ENCODE measurements around the gene CYSRT1.

Gene CYSRT1

DNA sequence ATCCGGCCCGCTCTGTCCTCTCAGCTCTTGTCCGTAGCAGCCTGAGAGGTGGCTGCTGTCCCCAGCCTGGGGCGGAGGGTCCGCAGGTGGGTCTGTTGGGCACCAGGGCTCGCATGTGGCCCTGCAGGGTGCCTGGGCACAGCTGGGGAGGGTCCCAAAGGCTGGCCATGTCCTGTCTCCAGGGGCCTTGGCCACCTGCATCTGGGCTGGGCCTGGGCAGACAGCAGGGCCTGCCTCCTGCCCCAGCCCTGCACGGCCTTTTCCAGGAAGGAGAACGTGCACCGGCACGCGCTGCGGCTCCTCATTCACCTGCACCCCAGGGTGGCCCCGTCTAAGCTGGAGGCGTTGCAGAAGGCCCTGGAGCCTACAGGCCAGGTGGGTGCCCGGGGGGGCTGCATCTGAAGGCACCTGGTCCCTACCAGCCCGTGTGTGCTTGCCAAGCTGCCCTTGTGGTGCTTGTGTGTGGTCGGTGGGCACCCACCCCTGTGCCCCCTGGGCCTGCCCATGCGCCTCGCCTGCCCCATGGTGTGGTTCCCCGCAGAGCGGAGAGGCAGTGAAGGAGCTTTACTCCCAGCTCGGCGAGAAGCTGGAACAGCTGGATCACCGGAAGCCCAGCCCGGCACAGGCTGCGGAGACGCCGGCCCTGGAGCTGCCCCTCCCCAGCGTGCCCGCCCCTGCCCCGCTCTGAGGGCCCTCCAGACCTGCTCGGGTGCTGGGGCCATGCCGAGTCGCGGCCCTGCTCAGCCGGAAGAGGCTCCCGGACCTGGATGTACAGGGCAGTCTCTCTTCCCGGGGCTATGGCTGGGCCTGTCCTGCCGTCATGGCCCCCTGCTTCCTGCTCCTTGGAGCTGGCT, 47.5 kb downstream of the CYSRT1 start:
- DNase-seq (ENCODE audit: low spot score), result no peak

DNA sequence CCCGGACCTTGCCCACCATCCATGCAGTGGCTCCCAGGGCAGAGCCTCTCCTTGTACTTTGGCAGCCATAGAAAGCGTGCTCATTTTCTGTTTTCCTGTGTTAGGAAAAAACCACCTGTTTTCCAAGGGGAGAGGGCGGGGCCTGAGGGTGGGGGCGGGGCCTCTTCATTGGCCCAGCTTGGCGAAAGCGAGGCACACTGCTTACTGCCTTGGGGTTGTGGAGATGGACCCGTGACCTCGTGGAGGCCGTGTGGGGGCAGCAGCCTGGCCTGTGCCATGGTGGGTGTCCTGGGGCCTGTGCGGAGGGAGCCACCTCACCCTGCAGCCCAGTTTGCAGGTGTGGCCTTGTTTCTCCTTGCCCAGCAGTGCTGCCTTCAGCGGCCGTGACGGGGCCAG, 48.1 kb downstream of the CYSRT1 start:
- DNase-seq (ENCODE audit: low spot score), result no peak

DNA sequence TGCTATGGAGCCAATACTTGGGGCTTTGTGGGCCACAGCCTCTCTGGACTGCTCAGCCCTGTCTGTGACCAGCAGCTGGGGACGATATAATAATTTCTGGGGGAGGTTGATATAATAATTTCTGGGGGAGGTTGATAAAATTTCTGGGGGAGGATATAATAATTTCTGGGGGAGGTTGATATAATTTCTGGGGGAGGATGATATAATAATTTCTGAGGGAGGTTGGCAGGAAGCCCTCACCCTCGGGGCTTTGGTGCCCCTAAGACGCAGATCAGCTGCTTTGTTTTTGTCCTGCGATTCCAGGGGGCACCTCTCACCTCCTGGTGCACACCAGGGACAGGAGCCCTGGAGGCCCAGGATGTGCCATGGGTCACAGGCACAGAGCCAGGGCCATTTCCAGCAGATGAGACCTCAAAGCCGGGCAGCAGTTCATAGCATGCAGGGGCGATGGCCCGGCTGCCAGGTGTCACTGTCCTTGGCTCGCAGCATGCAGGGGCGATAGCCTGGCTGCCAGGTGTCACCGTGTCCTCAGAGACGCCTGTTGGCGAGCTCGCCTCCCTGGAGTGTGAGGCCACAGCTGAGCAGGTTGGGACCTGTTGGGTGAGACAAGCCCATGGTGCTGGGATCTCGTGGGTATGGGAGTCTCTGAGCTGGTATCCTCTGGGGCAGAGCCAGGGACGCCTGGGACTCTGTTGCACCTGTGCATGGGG, 48.8 kb downstream of the CYSRT1 start:
- no peak for DNase-seq (ENCODE audit: low spot score)

GRCh38 chr9:137275203-137275587, 50.2 kb downstream of the CYSRT1 start:
- DNase-seq (ENCODE audit: low spot score), result no peak

All from AG20443 (cell line).